DMS79 treated with DMSO at 0.1 percent for 48 hours (cell line): ENCODE results near the gene KIRREL1.

ENCODE experiments used
- DNase-seq: peaks from one replicate; lab custom pipeline; 2025; lab: John Stamatoyannopoulos, UW

KIRREL1 gene

DNA sequence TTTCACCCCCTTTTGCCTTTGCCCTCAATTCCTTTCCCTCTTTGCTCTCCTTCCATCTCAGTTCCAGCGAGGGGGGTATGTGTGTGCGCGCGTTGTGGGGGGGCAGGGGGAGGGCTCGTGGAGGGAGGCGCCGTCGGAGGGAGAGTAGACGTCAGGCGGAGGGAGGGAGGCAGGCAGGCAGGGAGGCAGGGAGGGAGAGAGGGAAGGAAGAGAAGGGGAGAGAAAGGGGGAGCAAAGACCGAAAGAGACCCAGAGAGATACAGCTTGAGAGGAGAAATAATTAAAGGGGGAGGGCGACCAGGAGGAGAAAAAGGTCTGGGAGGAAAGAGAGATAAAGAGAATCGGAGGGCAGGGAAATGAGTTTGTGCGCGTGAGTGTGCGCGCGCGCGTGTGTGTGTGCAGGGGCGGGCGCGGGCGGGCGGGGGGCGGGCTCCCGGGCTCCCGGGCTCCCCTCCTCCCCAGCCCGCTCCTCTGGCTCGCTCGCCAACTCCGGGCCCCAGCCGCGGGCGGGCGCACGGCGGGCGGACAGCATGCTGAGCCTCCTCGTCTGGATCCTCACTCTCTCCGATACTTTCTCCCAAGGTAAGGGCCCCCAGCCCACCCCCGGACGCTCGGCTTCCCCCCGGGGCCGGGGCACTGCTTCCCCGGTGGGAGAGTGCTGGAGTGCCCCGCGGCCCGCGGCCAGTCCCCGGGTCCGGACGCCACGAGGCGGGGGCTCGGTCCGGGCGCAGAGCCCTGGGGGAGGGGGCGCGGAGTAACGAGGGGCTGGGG, at the start of gene KIRREL1:
KIRREL1 (plus strand) TSS at position 499 of the 771 bp plus-strand sequence; CDS start at position 531, 32 bp downstream.
- no peak for DNase-seq

DNA sequence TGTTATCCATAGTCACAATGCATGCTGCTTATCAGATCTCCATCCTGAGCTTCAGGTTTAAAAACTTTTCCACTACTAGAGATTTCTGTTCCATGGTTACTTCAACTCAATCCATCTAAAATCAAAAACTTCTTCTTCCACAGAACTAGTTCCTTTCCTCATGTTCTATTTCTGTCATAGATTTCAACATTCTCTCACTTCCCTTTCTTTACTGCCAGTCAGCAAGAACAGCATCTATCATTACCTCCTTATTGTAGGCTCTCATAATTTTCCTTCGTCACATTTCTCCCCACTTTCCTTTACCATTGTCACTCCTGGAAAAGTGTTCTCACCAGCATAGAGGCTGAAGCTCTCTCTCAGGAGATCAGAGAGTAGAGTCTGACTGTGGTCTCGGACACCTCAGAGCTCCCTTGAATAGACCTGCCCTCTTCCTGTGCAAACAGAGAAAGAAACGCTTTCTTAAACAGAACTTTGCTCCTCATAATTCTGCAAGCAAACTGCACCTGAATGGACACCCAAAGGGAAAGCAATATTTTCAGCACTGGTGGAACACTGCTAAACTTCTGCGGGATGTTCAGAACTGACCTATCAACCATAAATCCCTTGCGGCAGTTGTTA, 48.7 kb upstream of the KIRREL1 start:
- DNase-seq = no peak

DNA sequence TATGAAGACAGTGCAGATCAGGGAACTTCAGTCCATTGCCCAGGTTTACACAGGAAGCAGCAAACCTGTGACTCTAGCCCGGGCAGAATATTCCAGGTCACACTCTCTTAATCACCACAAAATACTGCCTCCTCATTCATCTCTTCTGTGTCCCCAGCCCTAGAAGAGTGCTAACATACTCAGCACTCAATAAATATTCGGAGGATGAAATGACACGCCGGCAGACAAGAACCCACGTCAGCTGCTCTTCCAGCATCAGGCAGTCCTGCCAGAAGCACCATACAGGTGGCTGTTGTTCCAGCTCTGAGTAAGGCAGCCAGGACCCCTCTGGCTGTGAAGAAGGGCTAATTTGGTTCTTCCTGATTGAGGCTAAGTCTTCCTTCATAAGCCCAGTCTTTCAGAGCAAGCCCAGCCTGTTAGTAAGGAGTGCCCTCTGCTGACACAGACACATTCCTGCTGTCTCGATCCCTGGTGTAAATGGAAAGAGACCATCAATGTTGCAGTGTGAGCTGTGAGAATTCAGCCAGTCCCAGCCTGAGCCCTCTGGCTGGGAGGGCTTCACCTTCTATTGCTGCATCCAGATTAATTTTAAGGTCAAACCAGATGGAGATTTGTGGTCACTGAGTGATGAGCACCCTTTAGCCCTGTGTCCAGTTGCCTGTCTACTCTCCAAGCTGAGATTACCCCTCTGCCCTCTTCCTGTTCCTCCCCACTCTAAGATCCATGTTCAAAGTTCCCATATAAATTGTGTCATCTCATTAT, 45.0 kb upstream of the KIRREL1 start:
- DNase-seq = no peak

DNA sequence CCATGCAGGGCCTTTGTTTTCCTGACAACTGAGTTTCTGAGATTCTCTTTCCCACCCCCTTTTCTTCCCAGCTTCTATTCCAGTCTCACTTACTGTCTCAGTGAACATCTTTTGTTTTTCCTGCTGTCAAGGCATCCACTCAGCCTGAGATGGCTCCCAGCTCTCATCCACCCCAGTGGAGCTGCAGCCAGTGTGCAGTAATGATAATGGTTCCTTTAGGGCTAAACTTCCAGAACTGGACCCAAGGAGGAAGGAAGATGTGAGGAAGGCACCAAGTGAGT, 44.4 kb upstream of the KIRREL1 start:
- DNase-seq = no peak

DNA sequence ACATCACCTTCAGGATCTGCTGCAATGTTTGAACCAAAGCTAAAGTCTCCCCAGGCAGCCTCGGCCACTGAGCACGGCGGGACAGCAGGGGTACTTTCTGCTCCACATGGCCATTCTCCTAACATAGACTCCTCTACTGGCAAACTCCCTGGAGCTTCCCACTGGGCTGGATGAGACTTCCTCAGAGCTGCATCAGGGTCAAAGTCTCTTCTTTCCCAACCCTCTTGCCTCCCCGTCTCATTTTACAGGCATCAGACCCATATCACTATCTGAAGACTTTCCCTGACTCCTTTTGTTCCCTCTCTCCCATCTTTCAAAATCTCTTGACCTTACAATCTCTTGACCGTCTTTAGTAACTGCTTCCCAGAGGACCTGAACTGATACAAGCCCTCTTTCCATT, 42.2 kb upstream of the KIRREL1 start:
- DNase-seq = no peak

DNA sequence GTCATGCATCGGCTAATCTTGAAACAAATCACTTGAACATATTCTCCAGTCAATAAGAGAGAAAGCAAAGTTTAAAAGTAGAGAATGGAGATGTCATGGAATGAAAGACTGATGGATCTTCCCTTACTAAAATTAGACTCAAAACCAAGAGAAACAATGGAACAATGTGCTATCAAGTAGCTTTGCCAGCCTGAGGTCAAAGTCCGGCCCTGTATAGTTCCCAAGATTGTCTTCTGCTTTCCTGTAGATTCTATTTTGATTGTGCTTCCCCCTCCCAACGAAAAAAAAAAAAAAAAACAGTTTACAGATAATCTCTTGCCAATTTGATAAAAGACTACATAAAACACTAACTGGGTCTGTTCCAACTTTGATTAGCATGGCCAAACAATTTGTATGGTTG, 40.8 kb upstream of the KIRREL1 start:
- DNase-seq = no peak

DNA sequence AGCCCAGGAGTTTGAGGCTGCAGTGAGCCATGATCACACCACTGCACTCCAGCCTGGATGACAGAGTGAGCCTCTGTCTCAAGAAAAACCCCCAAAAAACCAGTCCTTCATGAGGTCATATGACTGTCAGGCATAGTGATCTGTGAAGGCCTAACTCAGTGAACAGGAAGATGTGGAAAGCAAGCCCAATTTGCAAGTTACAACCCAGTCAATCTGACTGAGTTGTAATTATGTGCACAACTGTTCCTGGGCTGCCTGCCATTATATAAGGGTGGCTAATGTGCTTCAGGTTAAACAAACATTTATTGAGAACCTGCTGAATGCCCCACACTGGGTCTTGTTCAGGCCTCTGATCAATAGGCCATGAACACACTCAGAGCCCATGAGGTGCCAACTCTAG, 38.2 kb upstream of the KIRREL1 start:
- no peak for DNase-seq

DNA sequence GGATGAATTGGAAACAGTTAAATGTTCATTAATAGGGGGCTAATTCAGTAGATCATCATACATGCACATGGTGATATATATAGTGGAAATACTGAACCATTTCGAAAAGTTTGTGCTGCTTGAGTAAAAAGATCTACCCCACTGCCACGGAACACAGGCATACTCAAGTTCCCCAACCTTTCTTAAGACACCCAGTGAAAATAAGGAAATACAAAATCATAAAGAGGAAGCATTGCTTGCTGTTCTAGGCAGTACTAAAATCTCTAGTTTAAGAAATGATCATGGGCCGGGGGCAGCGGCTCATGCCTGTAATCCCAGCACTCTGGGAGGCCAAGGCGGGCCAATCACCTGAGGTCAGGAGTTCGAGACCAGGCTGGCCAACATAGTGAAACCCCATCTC, 37.6 kb upstream of the KIRREL1 start:
- DNase-seq = no peak

DNA sequence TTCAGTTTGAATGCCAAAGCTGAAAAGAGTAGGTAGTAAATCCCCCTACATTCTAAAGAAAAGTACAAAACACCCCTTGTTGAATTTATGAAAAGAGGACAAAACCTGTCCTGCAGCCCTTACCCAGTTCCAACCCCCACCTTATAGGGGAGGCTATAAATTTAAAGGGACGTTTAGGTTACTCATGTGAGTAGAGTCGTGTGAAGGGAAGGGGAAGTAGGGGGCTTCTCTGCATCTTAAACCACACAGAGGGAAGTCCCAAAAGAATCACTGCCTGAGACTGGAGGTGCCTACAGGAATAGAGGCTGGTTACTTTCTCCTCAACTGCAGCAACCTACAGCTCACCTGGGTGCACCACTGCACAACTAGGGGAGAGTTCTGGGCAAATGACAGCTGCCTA, 36.7 kb upstream of the KIRREL1 start:
- DNase-seq = no peak

DNA sequence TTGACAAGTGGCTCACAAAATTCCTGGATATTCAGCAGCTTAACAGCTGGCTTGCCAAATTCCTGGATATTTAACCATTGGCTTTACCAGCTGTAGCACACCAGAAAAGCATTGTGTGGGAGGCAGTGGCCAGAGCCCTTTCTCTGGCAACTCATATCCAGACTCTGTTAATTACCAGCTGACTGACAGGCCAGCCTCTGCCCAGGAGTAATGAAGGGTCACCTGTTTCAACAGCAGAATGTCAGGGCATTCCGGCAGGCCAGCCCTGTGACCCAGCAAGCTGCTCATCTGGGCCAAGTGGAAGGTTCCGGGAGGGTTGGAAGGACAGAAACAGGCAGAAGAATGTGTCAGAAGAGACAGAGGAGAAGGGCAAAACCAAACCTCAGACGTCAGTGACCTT, 35.2 kb upstream of the KIRREL1 start:
- no peak for DNase-seq

DNA sequence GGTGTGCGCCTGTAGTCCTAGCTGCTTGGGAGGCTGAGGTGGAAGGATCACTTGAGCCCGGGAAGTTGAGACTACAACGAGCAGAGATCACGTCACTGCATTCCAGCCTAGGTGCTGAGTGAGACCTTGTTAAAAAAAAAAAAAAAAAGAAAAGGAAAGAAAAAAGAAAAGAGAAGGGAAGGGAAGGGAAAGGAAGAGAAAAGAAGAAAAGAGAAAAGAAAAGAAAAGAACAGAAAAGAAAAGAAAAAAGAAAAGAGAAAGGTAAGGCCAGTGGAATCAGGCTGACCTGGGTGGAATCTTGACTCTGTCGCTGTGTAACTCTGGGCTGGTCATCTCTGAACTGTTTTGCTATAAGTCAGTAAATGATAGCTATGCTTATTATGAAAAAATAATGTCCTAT, 33.7 kb upstream of the KIRREL1 start:
- DNase-seq = no peak

DNA sequence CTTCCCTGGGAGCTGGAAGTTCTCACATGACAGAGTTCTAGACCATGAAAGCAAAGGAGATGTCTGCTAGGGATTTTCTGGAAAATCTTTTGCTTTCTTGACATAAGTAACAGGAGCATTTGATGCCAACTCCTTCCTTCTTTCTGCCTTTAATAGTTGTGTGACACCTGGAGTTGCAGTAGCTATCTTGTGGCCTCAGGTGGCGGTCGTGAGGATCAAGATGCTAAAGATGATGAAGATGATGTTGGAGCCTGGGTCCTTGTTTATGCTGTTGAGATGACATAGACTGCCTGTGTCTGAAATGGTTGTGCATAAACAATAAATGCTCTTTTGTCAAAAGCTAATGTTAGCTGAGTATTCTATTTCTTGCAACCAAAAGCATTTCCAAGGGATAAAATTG, 32.7 kb upstream of the KIRREL1 start:
- no peak for DNase-seq

DNA sequence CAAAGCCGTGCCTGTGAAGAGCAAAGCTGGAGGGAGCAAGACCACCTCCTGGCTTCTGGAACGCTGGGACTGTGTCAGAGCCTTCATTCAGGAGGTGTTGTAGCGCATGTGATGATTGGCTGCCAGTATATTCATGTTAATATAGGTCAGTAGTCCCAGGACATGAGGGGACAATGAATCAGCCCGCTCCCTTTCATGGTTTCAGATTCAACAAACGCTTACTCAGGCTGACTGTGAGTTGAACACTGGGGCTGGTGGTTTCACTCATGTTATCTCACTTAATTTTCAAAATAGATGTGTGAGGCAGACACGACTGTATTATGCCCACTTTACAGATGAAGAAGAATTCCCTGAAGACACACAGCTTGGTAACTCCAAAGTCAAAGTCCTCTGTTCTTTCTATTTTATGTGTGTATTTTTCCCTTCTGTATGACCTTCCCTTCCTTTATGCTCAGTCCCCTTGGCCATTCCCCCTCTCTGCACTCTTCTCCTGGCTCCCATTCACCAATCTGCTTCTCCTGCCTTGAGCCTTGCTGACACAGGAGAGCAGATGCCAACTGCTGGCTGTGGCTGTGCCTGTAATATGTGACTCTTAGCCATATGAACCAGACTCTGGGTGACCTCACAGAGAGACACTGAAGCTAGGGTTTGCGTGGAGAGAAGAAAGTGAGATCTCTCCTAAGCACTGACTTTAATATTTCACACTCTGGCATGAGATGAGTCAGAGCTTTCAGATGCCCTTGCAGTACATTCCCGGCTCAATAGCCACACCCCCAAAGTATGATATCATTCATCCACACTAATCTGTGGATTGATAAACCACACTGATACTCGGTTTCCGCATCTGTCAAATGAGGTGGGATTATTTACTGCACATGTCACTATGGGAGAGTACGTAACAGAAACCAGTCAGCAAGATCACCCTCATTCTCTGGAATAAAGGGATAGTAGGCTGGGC, 31.4 kb upstream of the KIRREL1 start:
- DNase-seq = no peak

DNA sequence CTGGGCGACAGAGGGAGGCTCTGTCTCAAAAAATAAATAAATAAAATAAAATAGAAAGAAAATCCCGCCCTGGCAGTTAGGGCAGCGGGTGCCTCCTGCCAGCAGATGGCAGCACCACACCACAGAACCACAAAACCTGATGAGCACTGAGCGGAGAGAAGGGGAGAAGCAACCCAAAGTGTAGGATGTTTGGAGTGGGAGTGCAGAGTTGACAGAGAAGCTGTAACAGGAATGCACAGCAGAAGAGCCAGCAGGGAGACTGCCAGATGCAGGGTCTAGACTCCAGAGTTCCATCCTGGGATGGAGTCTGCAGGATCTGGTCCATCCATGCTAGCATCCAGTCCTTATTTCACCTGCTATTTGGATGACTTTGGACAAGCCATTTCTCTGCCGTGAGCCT, 29.7 kb upstream of the KIRREL1 start:
- no peak for DNase-seq

DNA sequence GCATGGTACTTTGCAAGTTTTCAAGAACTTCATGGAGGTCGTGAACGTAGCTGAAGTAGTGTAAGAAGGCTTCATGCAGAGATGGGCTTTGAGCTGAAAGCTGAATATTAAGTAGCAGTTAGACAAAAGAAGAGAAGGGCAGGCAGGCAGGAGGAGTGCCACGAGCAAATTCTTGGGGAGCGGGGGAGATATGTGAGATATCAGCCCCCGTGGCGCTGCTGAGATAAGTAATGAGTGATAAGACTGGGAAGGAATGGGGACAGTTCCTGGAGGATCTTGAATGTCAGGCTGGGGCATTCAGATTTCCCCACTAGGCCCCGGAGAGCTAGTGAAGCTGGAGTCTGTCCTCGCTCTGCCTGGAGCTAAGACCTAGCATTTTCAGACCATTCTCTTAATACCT, 27.9 kb upstream of the KIRREL1 start:
- DNase-seq = no peak

DNA sequence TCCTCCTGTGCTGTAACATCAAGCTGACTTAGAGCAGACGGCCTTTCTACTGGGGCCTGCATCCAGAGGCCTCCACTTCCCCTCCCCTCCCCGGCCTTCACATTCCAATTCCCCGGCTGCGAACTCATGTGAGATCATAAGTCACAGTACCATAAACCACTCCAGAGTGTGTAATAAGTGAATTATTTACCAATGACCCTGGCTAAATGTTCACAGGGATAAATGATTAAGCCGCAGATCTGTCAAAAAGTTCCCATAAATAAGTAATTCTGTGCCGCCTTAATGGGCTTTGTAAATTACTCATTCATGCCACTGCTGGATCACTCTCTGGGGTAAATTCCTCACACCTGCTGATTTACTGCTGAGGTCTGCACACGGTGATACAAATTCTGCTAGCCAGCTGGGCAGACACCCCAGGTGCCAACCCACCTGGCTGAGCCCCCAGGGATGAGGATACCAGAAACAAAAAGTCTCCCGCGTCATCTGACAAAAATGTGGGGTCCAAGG, 27.4 kb upstream of the KIRREL1 start:
- no peak for DNase-seq

DNA sequence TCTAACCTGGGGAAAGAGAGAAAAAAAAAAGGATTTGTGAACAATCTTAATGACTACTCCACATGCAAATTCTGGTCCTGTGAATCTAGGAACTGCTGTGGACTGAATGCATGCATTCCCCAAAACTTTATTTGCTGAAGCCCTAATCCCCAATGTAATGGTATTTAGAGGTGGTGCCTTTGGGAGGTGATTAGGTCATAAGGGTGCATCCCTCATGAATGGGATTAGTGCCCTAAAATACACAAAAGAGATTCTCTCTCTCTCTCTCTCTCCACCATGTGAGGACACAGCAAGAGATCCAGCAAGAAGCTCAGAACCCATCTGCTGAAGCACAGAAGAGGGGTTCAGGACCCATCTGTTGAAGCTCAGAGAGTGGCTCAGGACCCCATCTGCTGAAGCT, 26.2 kb upstream of the KIRREL1 start:
- no peak for DNase-seq

DNA sequence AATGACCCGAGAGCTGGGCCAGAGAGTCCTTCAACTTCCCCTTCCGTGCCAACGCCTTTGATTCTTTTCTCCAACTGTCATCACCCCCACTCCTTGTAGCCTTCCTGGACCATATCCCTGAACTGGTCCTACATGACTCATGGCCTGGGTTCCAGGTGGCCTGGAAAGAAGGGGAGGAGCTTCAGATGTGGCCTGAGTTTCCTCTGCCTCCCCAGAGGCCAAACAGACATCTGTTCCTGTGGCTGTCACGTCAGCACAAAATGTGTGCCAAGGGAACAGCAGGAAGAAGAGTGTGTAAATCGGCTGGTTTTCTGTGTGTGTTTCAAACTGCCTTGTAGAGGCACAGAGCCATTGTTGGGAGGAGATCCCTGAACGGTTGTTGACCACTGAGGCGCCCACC, 24.9 kb upstream of the KIRREL1 start:
- no peak for DNase-seq

DNA sequence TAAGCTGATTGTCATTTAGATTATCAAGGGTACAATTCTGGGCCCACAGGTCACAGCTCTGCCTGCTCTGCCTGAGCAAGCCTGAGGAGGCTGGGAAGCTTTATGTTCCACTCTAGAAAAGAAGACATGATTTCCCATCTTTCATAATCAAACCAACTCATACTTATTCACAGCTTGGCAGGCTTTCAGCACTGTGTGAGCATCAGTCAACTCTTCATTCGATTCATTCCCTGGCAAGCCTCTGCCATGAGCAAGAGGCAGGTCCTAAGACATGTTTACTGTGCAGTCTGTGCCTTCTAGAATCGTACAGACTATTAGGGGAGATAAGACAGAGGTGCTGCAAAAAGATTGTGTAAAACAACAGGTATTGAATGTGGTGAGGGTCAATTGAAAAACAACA, 24.5 kb upstream of the KIRREL1 start:
- DNase-seq = no peak

DNA sequence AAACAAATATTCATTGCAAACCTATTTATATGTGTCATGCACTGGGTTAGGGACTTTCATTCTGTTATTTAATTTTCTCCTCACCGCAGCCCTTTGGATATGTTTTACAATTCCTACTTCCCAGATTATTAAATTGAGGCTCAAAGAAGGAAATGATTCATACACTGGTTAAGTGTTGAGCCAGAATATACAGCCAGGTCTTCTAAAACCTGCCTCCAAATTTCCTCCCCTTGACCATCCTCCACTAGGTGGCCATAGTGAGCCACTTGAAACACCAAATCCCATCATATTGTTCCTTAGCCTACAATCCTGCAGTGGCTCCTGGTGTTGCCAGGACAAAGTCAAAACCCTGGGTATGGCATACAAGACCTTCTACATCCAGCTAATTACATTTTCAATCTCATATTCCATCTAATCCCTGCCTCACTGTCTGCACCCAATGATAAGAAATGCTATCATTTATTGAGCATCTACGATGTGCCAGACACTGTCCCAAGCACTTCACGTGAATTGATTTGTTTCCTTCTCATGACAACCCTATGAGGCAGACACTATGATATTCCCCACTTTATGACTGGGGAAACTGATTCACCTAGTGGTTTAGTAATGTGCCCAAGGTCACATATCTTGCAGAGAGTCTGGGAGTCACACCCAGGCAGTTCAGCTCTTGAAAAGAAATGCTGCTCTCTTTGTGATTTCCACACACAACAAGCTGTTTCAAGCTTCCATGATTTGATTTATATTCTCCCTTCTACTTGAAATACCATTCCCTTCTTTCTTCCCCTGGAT, 23.6 kb upstream of the KIRREL1 start:
- no peak for DNase-seq

DNA sequence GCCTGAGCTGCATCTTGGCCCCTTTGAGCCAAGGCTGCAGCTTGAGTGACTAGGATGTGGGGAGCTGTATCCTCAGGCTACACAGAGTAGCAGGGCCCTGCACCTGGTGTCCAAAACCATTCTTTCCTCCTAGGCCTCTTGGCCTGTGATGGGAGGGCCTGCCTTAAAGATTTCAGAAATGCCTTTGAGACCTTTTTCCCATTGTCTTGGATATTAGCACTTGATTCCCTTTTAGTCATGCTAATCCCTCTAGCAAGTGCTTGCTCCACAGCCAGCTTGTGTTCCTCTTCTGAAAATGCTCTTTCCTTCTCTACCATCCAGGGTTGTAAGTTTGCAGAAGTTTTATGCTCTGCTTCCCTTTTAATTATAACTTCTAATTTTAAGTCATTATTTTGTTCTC, 21.7 kb upstream of the KIRREL1 start:
- DNase-seq = no peak
